Fibroblast of villous mesenchyme (primary cell): ENCODE data around the gene HECW1. TPM values are rescaled to one million over a fixed set of nuclear protein-coding genes. Genes with fewer than 3 reads are reported as not detected.

Experiments used
- DNase-seq: peaks from one replicate; pipeline ENCODE4 v3.0.0-alpha.2; 2010; ENCODE audit warnings: low read depth
- H3K4me3 ChIP-seq: 2 replicates; pipeline ENCODE4 v1.5.1; 2011; ENCODE audit warnings: low read depth, mild to moderate bottlenecking, low read length
- CTCF ChIP-seq: IDR thresholded peaks from 2 replicates; pipeline ENCODE4 v1.5.1; 2012; ENCODE audit warnings: low read depth, mild to moderate bottlenecking, low read length; ENCODE audit not compliant: insufficient read depth
- total RNA-seq: library from RNA; depleted of rRNA; stranded (reverse); fragments of >200 nt; gene quantifications from 2 replicates; pipeline ENCODE4 v1.2.3, GENCODE V29; 2012

Gene HECW1
- total RNA-seq, 1 donor, result 1.7 TPM

- H3K4me3 ChIP-seq, result no peak overlapping the region
- no peak for TF ChIP-seq CTCF
- DNase-seq, result no peak
Measured at GRCh38 chr7:43438897-43439479, 326.5 kb downstream of the HECW1 start.

- peak; percentile 76 for TF ChIP-seq CTCF
- DNase-seq, result peak; percentile 60
- no peak overlapping the region for H3K4me3 ChIP-seq
Measured at GRCh38 chr7:43439631-43440401, 327.4 kb downstream of the HECW1 start.

GRCh38 chr7:43441231-43442130, 329.0 kb downstream of the HECW1 start:
- no peak for DNase-seq
- TF ChIP-seq CTCF, result no peak
- H3K4me3 ChIP-seq, result no peak overlapping the region

GRCh38 chr7:43443381-43443780, 330.9 kb downstream of the HECW1 start:
- no peak overlapping the region for H3K4me3 ChIP-seq
- no peak for DNase-seq
- no peak for TF ChIP-seq CTCF

- no peak for DNase-seq
- TF ChIP-seq CTCF, result no peak
- H3K4me3 ChIP-seq, result no peak overlapping the region
Measured at GRCh38 chr7:43444711-43445578, 332.5 kb downstream of the HECW1 start.

GRCh38 chr7:43449577-43449976, 337.1 kb downstream of the HECW1 start:
- no peak for DNase-seq
- TF ChIP-seq CTCF, result no peak
- H3K4me3 ChIP-seq, result no peak overlapping the region
